GM12875 (cell line): ENCODE measurements around the gene MCTP1.

Experiments
- H3K4me3 ChIP-seq: one replicate; pipeline ENCODE4 v1.5.1; 2011; ENCODE audit warnings: low read depth, low read length, control low read depth
- TF ChIP-seq, protein P1 (sequence below): IDR thresholded peaks from 2 replicates; pipeline ENCODE4 v1.5.1; 2011; ENCODE audit warnings: low read depth, mild to moderate bottlenecking, control low read depth, inconsistent platforms, low read length, moderate library complexity, borderline replicate concordance; ENCODE audit not compliant: insufficient read depth

MCTP1 gene

GRCh38 chr5:95132096-95132495, 152.8 kb downstream of the MCTP1 start:
- H3K4me3 ChIP-seq: no peak overlapping the region
- TF ChIP-seq, protein P1, sequence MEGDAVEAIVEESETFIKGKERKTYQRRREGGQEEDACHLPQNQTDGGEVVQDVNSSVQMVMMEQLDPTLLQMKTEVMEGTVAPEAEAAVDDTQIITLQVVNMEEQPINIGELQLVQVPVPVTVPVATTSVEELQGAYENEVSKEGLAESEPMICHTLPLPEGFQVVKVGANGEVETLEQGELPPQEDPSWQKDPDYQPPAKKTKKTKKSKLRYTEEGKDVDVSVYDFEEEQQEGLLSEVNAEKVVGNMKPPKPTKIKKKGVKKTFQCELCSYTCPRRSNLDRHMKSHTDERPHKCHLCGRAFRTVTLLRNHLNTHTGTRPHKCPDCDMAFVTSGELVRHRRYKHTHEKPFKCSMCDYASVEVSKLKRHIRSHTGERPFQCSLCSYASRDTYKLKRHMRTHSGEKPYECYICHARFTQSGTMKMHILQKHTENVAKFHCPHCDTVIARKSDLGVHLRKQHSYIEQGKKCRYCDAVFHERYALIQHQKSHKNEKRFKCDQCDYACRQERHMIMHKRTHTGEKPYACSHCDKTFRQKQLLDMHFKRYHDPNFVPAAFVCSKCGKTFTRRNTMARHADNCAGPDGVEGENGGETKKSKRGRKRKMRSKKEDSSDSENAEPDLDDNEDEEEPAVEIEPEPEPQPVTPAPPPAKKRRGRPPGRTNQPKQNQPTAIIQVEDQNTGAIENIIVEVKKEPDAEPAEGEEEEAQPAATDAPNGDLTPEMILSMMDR: no peak

DNA sequence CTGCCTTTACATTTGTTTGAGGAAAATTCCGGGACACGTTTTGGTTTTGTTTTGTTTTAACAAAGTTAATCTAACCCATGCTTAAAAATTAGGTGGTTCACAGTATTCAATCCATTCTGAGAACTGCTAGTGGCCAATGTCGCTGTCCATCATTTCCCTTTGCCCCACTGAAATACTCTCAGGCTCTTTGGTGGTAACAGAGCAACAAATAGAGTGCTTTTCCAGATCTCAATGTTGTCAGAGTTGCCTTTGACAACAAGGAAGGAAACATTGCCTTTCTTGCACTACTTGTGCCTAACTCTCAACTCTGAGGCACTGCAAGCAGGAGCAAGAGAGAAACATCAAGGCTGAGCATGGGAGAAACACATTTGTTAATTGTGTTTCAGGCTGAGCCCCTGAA, 154.0 kb downstream of the MCTP1 start:
- H3K4me3 ChIP-seq: no peak overlapping the region
- TF ChIP-seq, protein P1: no peak

DNA sequence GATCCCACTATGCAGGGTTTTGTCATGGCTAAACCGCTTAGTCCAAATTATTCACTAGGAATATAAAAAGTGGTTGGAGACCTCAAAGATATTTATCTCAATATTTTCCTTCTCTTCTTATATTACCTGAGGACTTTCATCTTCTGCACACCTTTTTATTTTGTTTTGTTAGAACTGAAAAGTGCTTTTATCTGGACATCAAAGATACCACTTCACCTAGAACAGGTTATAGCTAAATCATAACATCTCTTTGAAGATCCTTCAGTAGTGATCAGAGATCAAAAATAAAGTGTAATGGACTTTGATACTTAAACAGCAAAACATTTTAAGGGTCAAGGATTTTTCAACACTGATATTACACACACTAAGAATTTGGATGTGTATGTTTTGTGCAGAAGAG, 160.2 kb downstream of the MCTP1 start:
- TF ChIP-seq, protein P1: no peak
- no peak overlapping the region for H3K4me3 ChIP-seq

GRCh38 chr5:95124101-95124500, 160.8 kb downstream of the MCTP1 start:
- TF ChIP-seq, protein P1: no peak
- no peak overlapping the region for H3K4me3 ChIP-seq

DNA sequence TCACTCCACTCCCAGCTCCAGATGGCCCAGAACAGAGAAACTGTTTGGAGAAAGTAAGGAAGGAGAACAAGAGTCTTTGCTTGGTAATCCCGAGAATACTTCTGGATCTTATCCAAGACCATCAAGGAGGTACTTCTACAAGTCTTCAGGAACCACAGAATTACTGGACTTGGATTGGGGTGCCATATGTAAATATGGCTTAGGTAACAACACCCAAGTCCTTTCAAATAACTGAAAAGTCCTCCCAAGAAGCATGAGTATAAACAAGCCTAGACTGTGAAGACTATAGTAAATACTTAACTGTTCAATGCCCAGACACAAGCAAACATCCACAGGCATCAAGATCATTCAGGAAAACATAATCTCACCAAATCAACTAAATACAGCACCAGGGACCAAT, 170.0 kb downstream of the MCTP1 start:
- TF ChIP-seq, protein P1: no peak
- no peak overlapping the region for H3K4me3 ChIP-seq

DNA sequence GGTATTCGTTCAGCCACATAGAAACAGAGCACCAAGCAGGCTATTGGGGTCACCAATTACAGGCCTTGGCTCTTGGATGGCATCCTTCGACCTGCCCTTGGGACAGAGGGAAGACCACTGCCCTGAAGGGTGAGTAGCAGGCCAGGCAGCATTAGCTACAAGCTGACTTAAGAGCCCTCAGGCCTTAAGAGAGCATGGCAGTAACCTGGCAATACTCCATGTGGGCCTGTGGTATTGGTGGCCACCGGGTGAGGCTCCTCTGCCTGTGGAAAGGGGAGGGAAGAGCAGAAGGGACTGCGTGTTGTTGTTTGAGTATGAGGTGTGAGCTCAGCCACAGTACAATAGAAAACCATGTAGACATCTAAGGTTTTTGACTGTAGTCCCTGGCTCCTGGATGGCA, 170.6 kb downstream of the MCTP1 start:
- H3K4me3 ChIP-seq: no peak overlapping the region
- TF ChIP-seq, protein P1: no peak

DNA sequence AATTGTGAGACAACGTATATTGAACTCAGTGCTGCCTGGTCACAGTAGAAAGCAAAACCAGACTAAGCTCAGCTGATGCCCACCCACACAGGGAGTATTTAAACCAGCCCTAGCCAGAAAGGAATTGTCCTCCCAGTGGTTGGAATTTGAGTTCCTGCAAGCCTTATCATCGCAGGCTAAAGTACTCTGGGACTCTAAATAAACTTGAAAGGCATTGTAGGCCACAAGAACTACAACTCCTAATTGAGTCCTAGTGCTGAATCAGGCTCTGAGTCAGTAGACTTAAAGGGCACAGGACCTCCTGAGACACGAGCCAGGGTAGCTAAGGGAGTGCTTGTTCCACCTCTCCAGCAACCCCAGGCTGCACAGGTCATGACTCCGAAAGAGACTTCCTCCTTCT, 171.4 kb downstream of the MCTP1 start:
- TF ChIP-seq, protein P1: no peak

More for the DNA sequence above, 171.4 kb downstream of the MCTP1 start:
- H3K4me3 ChIP-seq: no peak overlapping the region
